Stimulated activated CD4-positive, alpha-beta T cell treated with anti-CD3 and anti-CD28 coated beads, Interleukin-1b, Interleukin-23, amount 100 ng/mL, for 1 hour (primary cell): ENCODE results near the gene CCDC157.

Experiments used
- DNase-seq, 2 donors: peaks; one replicate each; pipeline ENCODE4 v3.0.0-alpha.2; 2020; ENCODE audit warnings: low read depth in 2 of 2

The CCDC157 gene

GRCh38 chr22:30413745-30414524, 57.1 kb downstream of the CCDC157 start:
- no peak for DNase-seq

DNA sequence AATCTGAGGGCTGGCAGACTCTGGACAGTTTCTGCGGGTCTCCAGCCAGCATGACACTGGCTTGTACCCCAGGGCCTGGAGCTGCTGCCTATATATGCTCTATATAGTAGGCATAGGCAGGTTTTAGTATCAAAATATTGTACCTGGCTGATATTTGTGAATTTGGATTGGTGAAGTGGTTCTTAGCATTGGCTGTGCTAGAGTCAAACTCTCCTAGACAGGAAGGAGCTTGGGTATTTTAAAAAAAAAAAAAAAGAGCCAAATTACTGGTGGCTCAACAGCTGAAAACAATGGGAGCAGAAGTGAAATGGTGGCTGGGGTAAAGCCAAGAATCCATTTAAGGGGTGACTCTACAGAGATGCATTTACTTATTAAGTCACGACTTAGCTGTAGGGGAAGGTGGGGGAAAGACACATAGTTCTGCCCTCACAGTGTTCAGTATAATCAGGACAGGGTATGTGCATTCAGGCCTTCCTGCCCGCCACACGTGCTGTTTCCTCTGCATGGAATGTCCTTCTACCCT, 57.8 kb downstream of the CCDC157 start:
- no peak for DNase-seq

GRCh38 chr22:30416403-30416802, 59.6 kb downstream of the CCDC157 start:
- no peak for DNase-seq

DNA sequence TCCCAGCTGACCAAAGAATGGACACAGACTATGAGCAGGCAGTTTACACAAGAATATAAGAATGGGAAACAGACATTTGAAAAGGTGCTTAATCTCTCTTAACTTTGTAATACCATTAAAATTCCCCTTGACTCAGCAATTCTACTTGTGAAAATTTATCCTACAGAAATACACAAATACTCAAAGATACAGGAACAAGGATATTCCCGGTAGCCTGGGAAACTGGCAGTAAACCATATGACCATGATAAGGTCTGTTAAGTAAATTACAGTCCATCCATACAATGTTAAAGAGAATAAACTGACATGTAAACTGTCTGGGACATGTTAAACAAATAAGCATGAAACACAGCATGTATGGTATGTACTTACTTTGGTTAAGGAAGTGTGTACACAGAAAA, 60.0 kb downstream of the CCDC157 start:
- no peak for DNase-seq

DNA sequence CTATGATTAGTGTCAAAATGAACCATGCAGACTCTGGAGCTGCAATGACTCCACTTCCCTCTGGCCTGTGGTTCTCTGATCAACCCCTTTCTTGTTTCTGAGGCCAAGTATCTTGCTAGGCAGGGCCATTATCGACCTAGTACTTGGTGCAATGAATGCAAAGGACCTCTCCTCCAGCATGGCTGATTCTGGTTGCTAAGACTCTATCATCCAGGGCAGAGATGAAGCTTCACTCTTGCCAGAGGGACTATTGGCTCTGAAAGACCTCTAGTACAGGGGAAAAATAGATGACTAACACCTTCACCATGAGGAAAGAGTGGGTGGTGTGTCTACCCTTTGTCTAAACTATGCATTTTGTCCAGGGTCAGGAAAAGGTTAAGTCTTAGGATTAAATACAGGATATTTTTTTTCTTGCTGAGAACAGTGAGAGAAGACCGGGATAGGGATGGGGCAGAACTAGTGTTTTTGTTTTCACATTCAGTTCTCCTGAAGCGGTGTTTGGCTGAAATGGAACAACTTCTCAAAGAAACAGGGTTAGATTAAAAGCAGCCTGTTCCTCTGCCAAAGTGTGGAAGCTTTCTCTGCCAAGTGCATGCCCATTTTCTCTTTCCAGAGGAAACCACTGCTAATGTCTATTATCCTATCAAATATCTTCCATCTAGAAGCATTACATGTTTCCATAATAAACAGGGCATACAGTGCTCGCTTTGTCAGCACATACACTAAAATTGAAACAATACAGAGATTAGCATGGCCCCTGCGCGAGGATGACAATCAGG, 63.7 kb downstream of the CCDC157 start:
- no peak for DNase-seq

DNA sequence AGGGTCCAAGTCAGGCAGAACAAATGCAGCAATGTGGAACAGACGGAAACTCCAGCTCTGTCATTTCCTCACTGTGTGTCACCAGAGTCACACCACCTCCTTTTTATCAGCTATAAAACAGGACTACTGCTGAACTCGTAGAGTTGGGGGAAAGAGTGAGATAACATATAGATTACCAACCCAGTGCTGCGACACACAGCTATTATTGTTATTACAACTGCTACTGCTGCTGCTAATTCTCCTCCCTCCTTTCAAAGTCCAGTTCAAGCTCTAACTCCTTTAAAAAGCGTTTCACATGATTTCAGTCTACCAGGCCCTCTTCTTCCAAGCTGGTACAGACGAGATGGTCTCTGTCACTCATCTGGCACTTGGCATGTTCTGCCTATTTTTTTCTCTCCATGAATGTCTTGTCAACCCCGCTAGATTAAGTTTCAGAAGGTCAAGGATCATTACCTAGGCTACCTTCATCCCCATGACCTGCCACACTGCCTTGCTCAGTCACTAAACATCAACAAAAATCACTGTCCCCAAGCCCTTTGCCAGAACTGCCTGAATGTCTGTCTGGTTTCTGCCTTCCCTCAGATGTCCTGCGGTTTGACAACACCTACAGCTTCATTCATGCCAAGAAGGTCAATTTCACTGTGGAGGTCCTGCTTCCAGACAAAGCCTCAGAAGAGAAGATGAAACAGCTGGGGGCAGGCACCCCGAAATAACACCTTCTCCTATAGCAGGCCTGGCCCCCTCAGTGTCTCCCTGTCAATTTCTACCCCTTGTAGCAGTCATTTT, 65.1 kb downstream of the CCDC157 start:
- DNase-seq, result no peak

DNA sequence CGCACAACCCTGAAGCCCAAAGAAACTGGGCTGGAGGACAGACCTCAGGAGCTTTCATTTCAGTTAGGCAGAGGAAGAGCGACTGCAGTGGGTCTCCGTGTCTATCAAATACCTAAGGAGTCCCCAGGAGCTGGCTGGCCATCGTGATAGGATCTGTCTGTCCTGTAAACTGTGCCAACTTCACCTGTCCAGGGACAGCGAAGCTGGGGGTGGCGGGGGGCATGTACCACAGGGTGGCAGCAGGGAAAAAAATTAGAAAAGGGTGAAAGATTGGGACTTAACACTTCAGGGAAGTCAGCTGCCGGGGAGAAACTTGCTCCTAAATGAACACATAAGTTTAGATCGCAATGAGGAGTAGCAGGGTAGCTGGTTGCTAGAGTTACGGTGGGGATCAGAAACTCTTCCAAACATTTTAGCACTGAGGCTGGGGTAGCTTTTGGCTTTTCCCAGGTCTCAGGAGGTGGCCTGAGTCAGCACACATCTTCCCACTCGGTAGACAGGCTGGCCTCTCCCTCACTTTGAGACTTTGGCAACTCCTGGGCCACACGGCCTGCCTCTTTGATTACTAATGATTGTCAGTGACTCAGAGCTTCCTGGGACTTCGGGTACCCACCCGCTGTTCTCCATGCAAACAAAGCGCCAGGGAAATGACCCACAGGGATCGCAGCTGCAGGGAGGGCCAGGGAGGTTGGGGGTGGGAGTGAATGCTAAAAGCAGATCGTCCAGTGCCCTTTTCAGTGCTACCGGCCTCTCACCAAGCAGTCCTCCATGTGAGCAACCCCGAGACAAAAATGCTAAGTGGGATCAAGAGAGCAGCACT, 65.9 kb downstream of the CCDC157 start:
- peak in 1 of 2 donors; percentile 16 for DNase-seq

DNA sequence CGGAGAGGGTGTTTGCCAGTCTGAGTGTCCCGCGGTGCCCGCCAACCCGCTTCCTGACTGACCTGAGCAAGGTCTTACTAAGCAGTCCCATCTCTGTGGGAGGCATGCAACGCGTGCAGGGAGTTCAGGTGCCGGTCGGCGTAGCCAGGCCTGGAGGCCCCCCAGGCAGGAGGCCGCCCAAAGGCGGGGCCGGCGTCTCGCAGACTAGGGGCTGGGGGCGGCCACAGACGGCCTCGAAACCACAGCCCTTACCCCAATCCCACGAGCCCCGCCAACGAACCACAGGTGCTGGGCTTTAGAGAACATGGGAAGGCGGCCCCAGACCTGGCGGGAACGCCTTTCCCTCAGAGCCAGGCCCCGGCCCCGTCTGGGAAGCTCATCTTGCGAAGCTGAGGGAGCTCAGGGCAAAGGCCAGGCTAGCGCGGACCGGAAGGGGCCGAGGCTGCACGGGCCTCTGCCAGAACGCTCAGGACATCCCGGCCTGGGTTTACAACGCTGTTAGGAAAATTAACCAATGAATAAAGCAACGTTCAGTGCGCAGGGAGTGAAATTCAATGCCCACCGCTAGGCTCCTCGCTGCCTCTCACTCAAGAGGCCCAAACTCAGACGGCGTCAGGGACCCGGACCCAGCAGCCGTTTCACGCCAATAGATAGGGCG, 66.6 kb downstream of the CCDC157 start:
- peak in 1 of 2 donors; percentile 32 for DNase-seq

- DNase-seq, result peak; percentile 91 to 97
Measured at GRCh38 chr22:30423959-30424533, 67.2 kb downstream of the CCDC157 start.

GRCh38 chr22:30424534-30425326, 67.9 kb downstream of the CCDC157 start:
- DNase-seq, result no peak

- no peak for DNase-seq
Measured at GRCh38 chr22:30425327-30425615, 68.5 kb downstream of the CCDC157 start.

- DNase-seq, result peak in 1 of 2 donors; percentile 16
Measured at GRCh38 chr22:30425616-30426387, 69.0 kb downstream of the CCDC157 start, which contains the start of gene MTFP1. MTFP1 (plus strand) TSS chr22:30425768; CDS start chr22:30425880, 112 bp downstream.
